NCI-H1417 (cell line): ENCODE data around the gene SEZ6.

Source experiments
- DNase-seq, 3 experiments: peaks; one replicate each; lab custom pipeline; 2025; lab: John Stamatoyannopoulos, UW

Gene SEZ6

DNA sequence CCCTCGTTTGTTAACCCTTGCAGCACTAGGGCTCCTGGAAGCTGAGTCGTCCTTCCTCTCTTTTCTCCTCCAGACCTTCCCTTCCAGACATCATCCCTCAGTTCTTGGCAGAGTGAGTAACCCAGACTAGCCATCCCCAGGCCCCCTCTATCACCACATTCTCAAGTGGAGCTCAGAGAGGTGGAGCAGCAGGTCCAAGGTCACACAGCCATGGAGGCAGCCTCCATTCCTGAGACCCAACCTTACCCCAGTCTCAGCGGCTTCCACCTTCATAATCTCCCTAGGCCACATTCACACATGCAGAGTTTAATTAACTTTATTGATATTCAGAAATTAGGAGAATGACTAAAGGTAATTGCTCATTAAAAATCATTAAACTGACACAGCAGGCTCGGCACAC is 3.0 kb downstream of the SEZ6 start:
- no peak for DNase-seq

DNA sequence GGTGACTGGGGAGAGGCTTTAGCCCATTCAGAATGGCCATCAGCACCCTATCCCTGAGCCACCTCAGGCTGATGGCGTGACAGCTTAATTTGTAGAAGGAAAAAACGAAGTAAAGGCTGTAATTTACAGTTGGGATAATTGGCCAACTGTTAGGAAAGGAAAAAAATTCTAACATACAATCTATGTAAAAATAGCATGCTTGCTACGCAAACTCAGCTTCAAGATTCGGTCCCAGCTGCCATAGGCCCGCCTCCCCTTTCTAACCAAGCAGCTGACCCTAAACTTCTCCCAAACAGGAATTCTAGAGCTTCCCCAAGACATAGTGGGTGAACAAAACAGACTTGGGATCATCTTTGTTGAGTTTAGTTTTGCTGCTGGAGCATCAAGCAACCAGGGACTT is 4.9 kb downstream of the SEZ6 start:
- no peak for DNase-seq

- peak in 2 of 3 experiments; percentile 40 to 71 for DNase-seq
Measured at GRCh38 chr17:28999206-28999605, 6.6 kb downstream of the SEZ6 start.

GRCh38 chr17:28997806-28998205 is 8.0 kb downstream of the SEZ6 start:
- peak; percentile 46 to 90 (median 80) for DNase-seq

DNA sequence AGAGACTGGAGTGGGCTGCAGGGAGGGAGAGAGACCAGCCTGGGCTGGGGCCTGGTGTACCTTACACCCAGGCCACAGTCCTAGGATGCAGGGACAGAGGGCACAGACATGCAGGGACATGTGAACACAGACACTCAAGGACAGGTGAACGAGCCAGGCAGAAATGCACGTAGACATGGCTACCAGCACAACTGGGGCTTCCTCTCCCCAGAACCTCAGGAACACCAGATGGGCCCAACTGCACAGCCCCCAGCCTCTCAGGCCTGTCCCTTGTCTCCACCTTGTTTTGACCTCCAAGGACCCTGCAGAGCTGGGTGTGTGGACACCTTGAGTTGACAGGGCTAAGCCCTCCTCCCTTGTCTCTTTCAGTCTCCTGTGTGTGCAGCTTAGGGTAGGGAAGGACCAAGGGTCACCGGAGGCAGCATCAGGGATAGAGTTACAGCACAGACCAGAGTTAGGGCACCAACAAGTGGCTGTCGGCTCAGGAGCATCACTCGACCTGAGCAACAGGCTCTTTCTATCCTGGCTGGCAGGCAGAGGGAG is 9.2 kb downstream of the SEZ6 start:
- peak in 2 of 3 experiments; percentile 32 to 33 for DNase-seq

- DNase-seq: no peak
Measured at GRCh38 chr17:28993645-28994426, 12.0 kb downstream of the SEZ6 start.

DNA sequence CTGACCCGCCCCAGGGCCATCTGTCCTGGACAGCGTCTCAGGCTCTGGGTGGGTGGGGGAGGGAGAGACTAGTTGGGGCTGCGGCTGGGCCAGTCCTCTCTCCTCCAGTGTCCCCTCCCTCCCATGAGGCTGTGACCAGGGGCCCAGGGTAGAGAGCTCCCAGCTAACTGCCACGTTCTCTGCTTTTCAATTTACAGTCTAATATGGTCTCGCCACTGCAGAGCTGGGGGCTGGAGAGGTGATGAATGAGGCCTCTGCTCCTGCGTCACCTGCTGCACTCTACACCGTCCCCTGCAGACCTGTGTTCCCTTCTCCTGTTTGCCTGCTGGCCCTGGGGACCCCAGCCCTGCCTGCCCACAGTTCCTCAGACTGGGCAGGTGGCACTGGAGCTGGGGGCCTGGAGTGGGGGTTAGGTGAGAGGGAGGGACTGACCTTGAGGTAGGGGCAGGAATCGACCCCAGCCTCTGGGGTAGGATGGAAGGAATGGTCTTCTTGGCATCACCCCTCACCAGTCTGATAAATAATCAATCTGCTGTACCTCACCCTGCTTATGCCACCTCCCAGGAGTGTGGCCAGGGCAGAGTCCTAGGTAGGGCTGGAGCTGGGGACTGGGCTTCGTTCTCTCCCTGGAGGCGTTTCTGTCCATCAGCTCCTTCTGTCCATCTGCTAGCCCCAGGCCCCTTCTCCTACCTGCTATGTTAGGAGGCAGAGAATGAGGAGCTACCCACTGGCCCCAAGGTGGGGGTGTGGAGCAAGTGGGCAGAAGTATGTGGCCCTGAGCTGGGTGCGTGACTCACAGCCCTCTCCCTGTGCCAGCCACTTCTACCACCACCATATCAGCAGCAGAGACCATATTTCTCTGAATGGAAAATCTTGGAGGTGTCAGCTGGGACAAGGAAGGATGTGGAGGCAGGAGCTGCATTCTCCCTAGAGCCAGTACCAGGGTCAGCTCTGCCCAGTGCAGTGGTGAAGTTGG is 12.9 kb downstream of the SEZ6 start:
- DNase-seq: no peak

- DNase-seq: no peak
Measured at GRCh38 chr17:28992185-28992584, 13.6 kb downstream of the SEZ6 start.

GRCh38 chr17:28991779-28992178 is 14.1 kb downstream of the SEZ6 start:
- DNase-seq: no peak

DNA sequence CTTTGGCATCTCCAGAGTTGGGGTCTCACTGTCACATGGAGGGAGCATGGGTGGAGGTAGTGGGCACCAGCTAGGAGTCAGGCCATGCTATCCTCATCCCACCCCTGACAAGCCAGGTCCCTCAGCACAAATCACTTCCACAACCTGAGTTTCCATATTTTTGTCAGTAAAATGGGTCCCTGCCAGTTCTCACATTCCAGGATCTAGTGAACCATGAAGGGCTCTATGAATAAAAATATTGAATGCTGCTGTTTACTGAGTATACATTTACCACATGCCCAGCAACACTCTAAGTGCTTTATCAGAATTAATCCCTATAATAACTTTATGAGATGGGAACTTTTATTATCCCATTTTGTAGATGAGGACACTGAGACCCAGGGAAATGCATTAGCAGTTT is 16.8 kb downstream of the SEZ6 start:
- DNase-seq: no peak

- no peak for DNase-seq
Measured at GRCh38 chr17:28988475-28988874, 17.4 kb downstream of the SEZ6 start.

DNA sequence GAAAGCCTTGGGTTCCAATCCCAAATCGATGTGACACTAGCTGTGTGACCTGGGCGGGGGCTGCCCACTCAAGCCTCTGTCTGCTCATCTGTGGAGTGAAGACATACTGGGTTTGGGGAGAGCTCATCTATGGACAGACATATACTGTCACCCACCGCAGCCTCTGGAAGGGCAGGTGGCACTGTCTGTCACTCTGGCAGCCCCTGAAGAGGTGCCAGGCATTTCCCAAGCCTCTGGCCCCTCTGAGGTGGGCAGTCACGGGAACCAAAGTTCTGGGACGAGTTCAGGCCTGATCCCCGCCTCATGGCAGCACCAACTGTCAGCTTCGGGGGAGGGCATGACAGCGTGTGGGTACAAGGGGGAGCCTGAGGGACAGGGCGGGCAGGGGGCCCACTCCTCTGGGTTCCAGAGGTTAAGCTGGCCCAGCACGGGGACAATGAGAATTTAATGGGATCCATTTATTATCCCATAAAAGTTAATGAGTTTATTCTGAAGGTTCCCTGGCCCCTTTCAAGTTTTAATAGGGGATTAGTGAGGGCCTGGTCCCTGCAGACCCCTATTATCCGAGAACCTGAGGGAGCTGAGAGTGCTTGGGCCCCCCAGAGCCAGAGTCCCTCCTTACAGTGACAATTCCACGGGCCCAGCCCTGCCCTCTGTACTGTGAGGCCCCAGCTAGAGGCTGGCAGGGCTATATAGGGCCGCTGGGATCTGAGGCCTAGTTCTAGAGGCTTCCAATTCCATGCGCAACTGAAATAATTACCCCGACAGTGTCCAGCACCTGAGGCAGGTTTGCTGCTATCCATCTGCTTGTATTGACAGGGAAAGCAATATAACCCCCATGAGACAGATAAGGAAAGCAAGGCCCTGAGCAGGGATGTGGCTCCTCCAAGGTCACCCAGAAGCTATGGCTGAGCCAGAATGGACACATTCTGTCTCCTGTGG is 18.8 kb downstream of the SEZ6 start:
- DNase-seq: peak in 2 of 3 experiments; percentile 45 to 46

- peak; percentile 52 to 96 (median 87) for DNase-seq
Measured at GRCh38 chr17:28985950-28986713, 19.7 kb downstream of the SEZ6 start.

DNA sequence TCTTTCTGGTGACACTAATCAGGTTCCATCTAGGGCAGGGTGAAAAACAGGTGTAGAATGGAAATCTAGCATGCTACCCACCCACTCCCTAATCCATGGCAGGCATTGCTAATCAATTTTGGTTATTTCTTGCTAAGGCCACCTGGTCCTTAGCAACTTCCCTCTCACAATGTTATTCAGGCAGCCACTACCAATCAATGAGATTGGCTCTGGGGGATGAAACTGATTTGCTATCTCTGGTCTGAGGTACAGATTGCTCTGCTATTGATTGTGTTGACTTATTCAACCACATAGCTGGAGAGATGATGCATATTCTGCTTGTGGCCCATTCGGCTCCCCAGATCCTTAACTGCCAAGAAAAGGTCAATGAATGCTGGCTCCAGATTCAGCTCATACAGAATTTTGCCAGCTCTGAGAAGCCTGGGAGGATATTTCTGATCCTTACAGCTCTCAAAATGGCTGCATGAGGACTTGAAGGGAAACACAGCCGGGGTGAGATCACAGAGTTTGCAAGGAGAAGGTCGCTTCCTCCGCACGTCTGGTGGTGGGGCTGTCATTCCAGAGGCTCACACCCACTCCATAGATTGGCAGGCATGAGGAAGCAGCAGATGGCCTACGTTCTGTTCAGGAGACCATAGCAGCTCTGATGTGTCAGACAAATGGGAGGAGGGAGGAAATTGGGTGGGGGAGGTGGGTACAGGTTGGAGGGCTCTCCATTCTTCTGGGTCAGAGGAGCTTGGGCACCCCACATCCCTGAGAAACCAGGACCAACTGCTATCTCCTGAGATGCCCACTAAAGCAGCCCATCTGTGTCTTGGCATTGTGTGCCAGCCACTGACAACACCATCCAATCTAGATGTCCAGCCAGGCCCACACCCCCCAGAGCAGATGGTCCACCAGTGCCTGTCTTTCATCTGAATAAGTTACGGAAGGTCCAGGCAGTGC is 22.3 kb downstream of the SEZ6 start:
- DNase-seq: no peak

DNA sequence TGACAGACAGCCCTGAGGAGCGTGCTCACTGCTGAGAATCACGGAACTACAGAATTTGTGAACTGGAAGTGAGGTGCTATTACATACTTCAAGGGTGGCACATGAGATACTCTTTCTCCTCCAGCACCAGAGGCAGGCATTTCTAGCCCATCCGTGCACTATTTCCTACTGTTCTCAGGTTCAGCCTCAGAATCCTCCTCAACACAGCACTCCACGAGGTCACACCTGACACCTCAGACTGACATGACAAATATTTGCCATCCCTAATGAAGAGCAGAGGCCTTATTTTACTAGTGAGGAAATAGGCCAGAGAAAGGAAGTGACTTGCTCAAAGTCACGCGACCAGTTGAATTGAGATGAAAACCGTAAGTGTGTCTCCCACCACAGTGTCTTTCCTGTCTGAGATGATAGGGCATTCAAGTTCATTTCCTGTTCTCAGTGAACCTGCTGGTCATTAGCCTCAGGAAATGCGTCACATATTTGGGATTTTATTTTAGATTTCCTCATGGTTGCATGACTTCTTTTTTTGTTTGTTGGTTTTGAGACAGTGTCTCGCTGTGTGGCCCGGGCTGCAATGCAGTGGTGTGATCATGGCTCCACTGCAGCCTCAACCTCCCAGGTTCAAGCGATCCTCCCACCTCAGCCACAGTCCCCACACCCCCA is 23.6 kb downstream of the SEZ6 start:
- DNase-seq: no peak

DNA sequence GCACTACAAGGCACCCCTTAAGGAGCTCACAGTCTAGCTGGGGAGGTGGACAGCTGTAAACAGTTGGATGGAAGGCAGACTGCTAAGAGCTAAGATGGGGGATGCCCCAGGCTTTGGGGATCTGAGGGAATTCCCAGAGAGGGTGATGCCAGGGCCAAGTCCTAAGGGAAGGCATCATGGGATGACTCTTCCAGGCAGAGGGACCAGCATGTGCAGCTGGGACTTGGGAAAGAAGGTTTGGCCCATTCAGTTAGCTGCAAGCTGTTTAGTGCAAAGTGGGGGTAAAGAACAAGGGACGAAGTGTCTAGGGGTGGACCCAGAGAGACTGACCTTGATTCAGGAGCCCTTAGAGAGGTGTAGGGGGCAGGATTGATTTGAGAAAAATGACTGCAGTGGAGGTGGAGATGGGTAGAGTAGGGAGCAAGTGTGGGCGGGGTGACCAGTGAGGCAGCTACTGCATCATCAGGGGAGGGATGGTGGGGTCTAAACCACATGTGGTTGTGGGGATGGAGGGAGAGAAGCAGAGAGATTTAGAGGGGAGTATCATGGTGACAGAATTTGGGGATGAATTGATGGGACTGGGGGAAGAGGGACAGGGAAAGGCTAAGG is 27.4 kb downstream of the SEZ6 start:
- DNase-seq: no peak

DNA sequence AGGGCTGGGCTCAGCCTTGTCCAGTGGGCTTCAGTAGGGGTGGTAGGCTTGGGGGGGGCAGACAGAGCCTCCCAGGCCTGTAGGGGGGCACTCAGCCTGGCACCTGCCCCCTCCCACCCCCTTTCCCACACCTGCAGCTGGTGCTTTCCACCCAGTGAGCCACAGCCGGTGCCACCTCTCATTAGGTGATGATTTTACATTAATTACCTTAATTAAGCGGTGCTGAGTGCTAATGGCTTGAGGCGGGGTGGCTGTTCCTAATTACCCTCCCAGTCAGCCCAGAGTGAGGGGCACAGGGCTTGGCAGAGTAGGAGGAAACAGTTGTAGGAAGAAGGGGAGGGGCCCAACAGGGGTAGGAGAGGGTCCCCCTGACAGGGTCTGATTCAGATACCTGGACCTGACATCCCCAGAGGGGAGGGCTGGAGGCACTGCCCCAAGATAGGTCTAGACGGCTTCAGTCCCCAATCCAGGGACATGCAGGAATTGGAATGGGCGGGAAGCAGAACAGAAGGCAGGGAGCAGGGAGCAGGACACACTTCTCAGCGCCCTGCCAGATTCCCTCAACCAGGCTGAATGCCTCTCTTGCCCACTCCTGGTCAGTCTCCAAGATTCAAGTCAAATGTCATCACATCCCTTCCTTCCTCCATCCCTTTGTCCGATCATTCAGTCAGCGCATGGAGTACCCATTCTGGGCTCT is 28.0 kb downstream of the SEZ6 start:
- peak in 2 of 3 experiments; percentile 63 to 81 for DNase-seq

GRCh38 chr17:28975646-28976045 is 30.2 kb downstream of the SEZ6 start:
- no peak for DNase-seq
